Stimulated activated naive B cell treated with anti-CD40 and anti-IgM and Interleukin-4, amounts not matched to agents 10 μg/mL and 1 μg/mL and 100 μg/mL, for 72 hours (primary cell): Measurements from ENCODE around the gene UBE4A.
A peak's percentile ranks its signal among the peaks of the same experiment; 100 is the strongest.

Experiments
- ATAC-seq, 2 donors: fragments of 150-1000 bp; cut with Tn5 transposase; replicated peaks; 2 replicates each; pipeline ENCODE4 v1.10.0; 2021; ENCODE audit warnings: moderate library complexity in 1 of 2
- DNase-seq: peaks from one replicate; pipeline ENCODE4 v3.0.0; 2021
- H3K27ac Mint-ChIP-seq: one replicate; pipeline ENCODE4 v1.8.0; 2022; ENCODE audit warnings: mild to moderate bottlenecking, mixed read lengths
- H3K27me3 Mint-ChIP-seq, 2 donors: one replicate each; pipeline ENCODE4 v1.8.0; 2022; ENCODE audit warnings: mixed read lengths in 2 of 2
- H3K36me3 Mint-ChIP-seq, 2 donors: one replicate each; pipeline ENCODE4 v1.8.0; 2022; ENCODE audit warnings: mixed read lengths in 2 of 2, mild to moderate bottlenecking in 1 of 2
- H3K4me1 Mint-ChIP-seq, 2 donors: one replicate each; pipeline ENCODE4 v1.8.0; 2022; ENCODE audit warnings: mixed read lengths in 2 of 2, mild to moderate bottlenecking in 1 of 2
- H3K4me3 Mint-ChIP-seq, 2 donors: one replicate each; pipeline ENCODE4 v1.8.0; 2022; ENCODE audit warnings: mild to moderate bottlenecking in 2 of 2, mixed read lengths in 2 of 2, moderate library complexity in 1 of 2
- H3K9me3 Mint-ChIP-seq, 2 donors: one replicate each; pipeline ENCODE4 v1.8.0; 2022; ENCODE audit warnings: mixed read lengths in 2 of 2, mild to moderate bottlenecking in 1 of 2

The UBE4A gene

DNA sequence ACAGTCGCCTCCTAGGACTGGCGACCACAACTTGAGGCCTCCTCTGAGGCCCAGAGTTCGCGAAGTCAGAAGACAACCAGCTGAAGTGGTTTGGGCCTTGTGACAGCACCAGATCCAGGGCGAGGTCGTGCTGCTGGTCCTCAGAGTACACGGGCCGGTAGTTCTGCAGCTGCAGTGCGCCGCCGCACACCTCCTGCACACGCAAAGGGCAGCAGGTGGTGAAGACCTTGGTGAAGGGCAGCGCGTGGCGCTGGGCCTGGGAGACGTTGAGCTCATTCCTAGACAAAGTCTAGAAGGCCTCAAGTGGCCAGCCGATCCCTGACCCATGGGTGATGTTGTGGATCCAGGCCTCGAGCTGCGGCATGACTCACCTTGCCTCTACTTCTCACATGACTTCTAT, 36.7 kb upstream of the UBE4A start:
- Mint-ChIP-seq H3K9me3 (peaks cover 0 to 1% of the 10 kb centered on the region in 2 donors), H3K27ac (no peak overlapping the region), H3K4me1 (peaks cover 23 to 40% of the 10 kb centered on the region in 2 donors), H3K27me3 (peaks cover 1 to 4% of the 10 kb centered on the region in 2 donors), H3K36me3 (no peaks in the 10 kb centered on the region), H3K4me3 (no peak overlapping the region)
- ATAC-seq, result no peak
- no peak for DNase-seq

DNA sequence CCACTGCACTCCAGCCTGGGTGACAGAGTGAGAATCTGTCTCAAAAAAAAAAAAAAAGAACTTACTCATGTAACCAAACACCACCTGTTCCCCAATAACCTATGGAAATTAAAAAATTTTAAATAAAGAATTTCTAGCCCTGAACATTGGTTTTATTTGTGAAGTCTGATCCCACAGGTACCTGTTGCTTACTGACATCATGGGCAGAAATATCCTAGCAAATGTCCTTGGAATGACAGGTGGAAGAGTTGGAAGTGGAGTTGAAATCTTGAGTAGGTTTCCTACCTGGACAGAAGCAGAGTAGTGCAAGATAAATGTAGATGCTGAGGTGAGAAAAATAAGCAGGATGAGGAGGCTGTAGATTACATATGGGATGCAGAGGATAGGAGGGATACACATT, 34.1 kb upstream of the UBE4A start:
- no peak for ATAC-seq
- Mint-ChIP-seq H3K9me3 (no peaks in the 10 kb centered on the region), H3K27me3 (peaks cover 5 to 7% of the 10 kb centered on the region in 2 donors), H3K4me1 (peaks cover 10 to 25% of the 10 kb centered on the region in 2 donors), H3K4me3 (no peak overlapping the region), H3K36me3 (no peaks in the 10 kb centered on the region), H3K27ac (no peak overlapping the region)
- no peak for DNase-seq

DNA sequence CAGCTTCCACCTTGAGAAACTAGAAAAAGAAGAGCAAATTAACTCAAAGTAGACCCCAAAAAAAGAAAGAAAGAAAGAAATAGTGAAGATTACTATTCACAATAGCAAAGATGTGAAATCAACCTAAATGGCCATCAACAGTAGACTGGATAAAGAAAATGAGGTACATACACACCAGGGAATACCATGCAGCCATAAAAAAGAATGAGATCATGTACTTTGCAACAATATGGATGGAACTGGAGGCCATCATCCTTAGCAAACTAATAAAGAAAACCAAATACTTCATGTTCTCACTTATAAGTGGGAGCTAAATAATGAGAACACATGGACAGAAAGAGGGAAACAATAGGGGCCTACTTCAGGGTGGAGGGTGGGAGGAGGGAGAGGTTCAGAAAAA, 30.7 kb upstream of the UBE4A start:
- no peaks in the 10 kb centered on the region for H3K36me3 Mint-ChIP-seq
- no peak for ATAC-seq
- peaks cover 0 to 2% of the 10 kb centered on the region in 2 donors for H3K9me3 Mint-ChIP-seq
- no peak overlapping the region for H3K4me3 Mint-ChIP-seq
- no peak for DNase-seq
- no peak overlapping the region for H3K27ac Mint-ChIP-seq
- peaks cover 5 to 7% of the 10 kb centered on the region in 2 donors for H3K27me3 Mint-ChIP-seq
- no peaks in the 10 kb centered on the region for H3K4me1 Mint-ChIP-seq

DNA sequence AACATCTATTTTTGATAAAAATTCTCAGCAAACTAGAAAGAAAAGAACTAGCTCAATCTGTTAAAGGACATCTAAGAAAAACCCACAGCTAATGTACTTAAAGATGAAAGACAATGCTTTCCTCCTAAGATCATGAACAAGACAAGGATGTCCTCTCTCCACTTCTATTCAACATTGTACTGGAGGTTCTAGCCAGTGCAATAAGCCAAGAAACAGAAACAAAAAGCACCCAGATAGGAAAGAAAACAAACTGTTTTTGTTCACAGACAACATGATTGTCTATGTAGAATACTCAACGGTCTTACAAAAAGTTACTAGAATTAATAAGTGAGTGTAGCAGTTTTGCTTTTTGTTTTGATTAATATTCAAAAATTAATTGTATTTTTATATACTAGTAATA, 24.7 kb upstream of the UBE4A start:
- peaks cover 0 to 2% of the 10 kb centered on the region in 2 donors for H3K9me3 Mint-ChIP-seq
- DNase-seq, result no peak
- no peak overlapping the region for H3K4me3 Mint-ChIP-seq
- peaks cover 5 to 7% of the 10 kb centered on the region in 2 donors for H3K27me3 Mint-ChIP-seq
- H3K36me3 Mint-ChIP-seq, result no peaks in the 10 kb centered on the region
- H3K4me1 Mint-ChIP-seq, result peaks cover 8 to 9% of the 10 kb centered on the region in 2 donors
- no peak for ATAC-seq
- H3K27ac Mint-ChIP-seq, result no peak overlapping the region

DNA sequence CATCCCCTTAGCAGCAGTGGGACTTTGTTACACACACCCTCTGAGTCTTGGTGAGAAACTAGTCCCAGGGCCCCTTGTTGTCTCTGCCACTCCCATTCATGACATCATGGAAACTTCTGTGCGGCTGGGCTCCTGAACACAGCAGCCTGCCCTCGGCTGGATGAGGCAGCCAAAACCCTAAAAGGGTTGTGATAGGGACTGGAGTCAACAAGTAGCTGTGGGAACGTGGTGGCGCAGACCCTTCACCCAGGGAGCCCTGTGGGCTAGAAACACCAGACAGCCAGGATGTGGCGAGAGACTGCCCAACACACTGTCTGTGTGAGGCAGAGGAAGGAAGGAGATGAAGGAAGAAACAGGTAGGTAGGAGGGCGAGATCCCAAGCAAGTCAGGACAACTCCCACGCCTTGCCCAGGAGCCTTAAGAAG, 20.8 kb upstream of the UBE4A start:
- H3K4me1 Mint-ChIP-seq, result peaks cover 8 to 9% of the 10 kb centered on the region in 2 donors
- H3K9me3 Mint-ChIP-seq, result no peaks in the 10 kb centered on the region
- peak overlapping the region; percentile 81 for H3K27ac Mint-ChIP-seq
- peak overlapping the region in 1 of 2 donors; percentile 12 for H3K4me3 Mint-ChIP-seq
- ATAC-seq (peak; percentile 62 to 66), DNase-seq (no peak)
- no peaks in the 10 kb centered on the region for H3K36me3 Mint-ChIP-seq
- H3K27me3 Mint-ChIP-seq, result peaks cover 5 to 12% of the 10 kb centered on the region in 2 donors

DNA sequence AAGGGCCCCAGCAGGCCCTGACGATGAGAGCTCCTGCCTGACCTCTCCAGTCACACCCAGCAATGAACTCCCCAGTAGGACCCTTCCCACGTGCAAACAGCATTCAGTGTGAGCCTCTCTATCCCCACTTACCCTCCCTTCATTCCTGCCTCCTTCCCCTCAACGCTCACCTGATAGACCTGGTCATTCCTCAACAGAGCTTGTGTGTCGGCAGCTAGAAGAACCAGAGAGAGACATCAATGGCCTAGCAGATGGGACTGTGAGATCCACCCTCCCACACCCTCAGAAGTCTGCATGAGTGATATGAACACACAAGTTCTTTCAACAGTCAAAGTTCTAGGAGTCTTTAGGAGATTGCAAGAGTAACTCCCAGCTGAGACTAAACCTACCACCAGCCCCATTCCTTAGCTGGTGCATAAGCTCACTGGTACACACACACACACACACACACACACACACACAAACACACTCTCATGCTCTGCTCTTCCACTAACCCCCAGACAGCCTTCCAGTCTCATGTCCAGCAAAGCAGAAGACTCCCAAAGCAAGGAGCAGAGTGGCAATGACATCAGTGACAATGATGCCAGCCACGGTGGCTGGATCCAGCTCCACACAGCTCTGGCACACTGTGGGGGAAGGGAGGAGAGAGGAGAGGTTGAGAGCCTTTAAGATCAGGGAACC, 20.0 kb upstream of the UBE4A start:
- H3K9me3 Mint-ChIP-seq, result no peaks in the 10 kb centered on the region
- no peaks in the 10 kb centered on the region for H3K36me3 Mint-ChIP-seq
- H3K27ac Mint-ChIP-seq, result no peak overlapping the region
- DNase-seq, result no peak
- ATAC-seq, result no peak
- H3K4me1 Mint-ChIP-seq, result peaks cover 8 to 9% of the 10 kb centered on the region in 2 donors
- no peak overlapping the region for H3K4me3 Mint-ChIP-seq
- peaks cover 5 to 14% of the 10 kb centered on the region in 2 donors for H3K27me3 Mint-ChIP-seq

DNA sequence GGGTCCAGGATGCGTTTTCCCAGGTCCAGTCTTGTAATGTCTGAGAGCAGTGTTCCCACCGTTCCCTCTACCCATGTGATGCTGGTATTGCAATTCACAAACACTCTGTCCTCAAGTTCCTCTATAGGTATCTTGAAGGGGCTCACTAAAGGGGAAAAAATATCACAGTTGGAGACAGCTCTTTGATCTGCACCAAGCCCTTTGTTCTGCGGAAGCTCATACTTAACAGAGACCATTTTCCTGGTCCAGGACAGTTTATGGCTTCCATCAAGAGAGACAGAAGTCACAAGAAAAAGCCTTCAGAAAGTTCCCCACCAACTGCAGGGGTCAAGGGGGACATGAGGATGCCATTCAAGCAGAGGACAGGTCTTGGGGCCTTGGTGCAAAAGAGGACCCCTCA, 19.0 kb upstream of the UBE4A start:
- H3K4me3 Mint-ChIP-seq, result no peak overlapping the region
- no peaks in the 10 kb centered on the region for H3K9me3 Mint-ChIP-seq
- ATAC-seq (no peak), DNase-seq (no peak)
- H3K27ac Mint-ChIP-seq, result no peak overlapping the region
- H3K36me3 Mint-ChIP-seq, result no peaks in the 10 kb centered on the region
- H3K4me1 Mint-ChIP-seq, result peaks cover 8 to 9% of the 10 kb centered on the region in 2 donors
- peaks cover 14 to 24% of the 10 kb centered on the region in 2 donors for H3K27me3 Mint-ChIP-seq

DNA sequence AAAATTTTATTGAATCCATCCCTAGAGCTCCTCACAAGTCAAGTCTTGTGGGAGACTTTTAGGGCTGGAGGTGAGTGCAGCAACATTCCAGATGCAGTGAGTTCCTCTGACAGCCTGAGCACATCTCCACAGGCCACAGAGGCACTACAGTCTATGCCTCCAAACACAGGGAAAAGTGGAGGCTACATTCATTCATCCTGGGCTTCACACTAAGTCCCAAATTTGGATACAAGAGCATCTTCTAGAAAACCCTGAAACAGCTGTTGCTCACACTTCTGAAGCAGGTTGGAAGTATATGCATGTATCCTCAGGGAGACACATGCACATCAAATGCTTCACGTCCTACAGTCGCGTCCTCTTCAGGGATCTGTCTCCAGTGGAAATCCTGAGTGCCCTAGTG, 18.1 kb upstream of the UBE4A start:
- no peak overlapping the region for H3K4me3 Mint-ChIP-seq
- DNase-seq (no peak), ATAC-seq (no peak)
- H3K4me1 Mint-ChIP-seq, result peaks cover 8 to 9% of the 10 kb centered on the region in 2 donors
- no peaks in the 10 kb centered on the region for H3K9me3 Mint-ChIP-seq
- no peak overlapping the region for H3K27ac Mint-ChIP-seq
- peaks cover 17 to 28% of the 10 kb centered on the region in 2 donors for H3K27me3 Mint-ChIP-seq
- H3K36me3 Mint-ChIP-seq, result no peaks in the 10 kb centered on the region

DNA sequence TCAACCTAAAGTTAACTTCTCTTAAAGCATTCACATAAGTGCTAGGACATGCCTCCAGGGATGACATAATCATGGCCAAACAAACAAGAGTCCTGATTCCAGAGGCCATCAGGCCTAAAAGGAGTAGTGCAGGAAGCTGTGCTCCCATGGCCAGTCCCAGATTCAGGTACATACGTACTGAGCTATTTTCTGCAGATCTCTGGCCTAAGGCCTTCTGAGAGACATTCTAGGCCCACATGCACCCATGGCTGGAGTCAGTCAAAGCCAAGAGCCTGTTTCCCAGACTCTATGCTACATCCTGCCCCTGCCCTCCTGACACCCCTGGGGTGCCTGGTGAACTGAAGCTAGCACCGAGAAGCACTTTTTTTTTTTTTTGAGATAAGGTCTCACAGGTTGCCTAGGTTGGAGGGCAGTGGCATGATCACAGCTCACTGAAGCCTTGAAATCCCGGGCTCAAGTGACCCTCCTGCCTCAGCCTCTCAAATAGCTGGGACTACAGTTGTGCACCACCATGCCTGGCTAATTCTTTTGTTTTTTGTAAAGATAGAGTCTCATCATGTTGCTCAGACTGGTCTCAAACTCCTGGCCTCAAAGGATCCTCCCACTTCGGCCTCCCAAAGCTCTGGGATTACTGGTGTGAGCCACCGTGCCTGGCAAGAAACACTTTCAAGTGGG, 17.4 kb upstream of the UBE4A start:
- Mint-ChIP-seq H3K4me1 (peaks cover 8 to 9% of the 10 kb centered on the region in 2 donors), H3K27ac (no peak overlapping the region), H3K4me3 (no peak overlapping the region), H3K27me3 (peaks cover 15 to 26% of the 10 kb centered on the region in 2 donors), H3K36me3 (no peaks in the 10 kb centered on the region), H3K9me3 (no peaks in the 10 kb centered on the region)
- no peak for DNase-seq
- ATAC-seq, result no peak

DNA sequence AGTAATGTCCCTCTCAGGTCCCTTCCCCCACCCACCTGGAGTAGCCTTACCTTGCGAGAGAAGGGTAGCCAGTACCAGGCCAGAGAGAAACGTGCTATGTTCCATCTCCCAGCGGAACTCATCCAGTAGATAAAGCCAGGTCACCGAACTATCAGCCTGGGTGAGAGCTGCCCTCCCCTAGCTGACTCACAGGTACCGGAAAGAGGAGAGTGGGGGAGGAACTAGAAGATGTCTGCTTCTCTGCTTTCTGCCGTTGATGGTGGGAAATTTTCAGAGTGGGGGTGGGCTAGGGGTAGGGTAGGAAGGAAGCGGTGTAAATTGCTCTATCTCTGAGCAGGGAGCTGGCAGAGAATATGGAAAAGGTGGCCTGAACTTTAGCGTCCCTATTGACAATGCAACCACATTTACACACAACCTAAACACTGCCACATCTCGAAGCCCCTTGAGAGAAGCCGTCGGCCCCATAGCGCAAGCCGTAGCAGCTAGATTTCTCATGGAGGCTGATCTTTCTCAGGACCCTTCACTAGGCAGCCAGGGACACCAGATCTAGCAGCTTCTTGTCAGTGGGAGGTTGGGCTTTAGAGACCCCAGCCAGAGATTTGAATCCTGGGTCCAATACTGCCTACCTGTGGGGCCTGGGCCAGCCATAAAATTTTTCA, 16.8 kb upstream of the UBE4A start, which contains the start of gene CD3D:
TSS of gene CD3D (minus strand) at position 203 of the 659 bp plus-strand sequence. CDS start at position 105, 98 bp downstream.
- no peak for DNase-seq
- no peak for ATAC-seq
- H3K9me3 Mint-ChIP-seq, result no peaks in the 10 kb centered on the region
- peaks cover 18 to 28% of the 10 kb centered on the region in 2 donors for H3K27me3 Mint-ChIP-seq
- H3K36me3 Mint-ChIP-seq, result no peaks in the 10 kb centered on the region
- no peak within 1 kb of the TSS for H3K4me3 Mint-ChIP-seq
- no peak within 1 kb of the TSS for H3K27ac Mint-ChIP-seq
- H3K4me1 Mint-ChIP-seq, result peaks cover 8 to 9% of the 10 kb centered on the region in 2 donors

DNA sequence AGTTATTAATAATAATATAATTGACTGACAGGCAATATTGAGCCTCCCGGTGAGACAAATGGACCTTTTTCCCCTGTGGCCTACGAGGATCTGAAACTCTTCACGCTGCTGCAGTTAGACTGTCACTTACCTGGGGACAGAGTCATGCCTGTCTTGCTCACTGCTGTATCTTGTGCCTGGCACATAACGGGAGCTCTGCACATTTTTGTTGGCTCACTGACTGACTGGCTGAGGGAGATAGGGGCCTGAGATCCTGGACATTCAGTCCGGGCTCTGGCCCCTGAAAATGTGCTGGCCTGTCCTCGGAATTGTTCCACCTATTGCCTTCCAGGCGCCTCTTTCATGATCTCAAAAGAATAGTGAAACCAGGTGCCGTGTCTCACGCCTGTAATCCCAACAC, 16.2 kb upstream of the UBE4A start:
- no peak for DNase-seq
- peak; percentile 55 to 57 for ATAC-seq
- H3K36me3 Mint-ChIP-seq, result no peaks in the 10 kb centered on the region
- no peak overlapping the region for H3K27ac Mint-ChIP-seq
- H3K27me3 Mint-ChIP-seq, result peaks cover 23 to 28% of the 10 kb centered on the region in 2 donors
- H3K9me3 Mint-ChIP-seq, result no peaks in the 10 kb centered on the region
- H3K4me3 Mint-ChIP-seq, result no peak overlapping the region
- peaks cover 8% of the 10 kb centered on the region in 2 donors for H3K4me1 Mint-ChIP-seq

DNA sequence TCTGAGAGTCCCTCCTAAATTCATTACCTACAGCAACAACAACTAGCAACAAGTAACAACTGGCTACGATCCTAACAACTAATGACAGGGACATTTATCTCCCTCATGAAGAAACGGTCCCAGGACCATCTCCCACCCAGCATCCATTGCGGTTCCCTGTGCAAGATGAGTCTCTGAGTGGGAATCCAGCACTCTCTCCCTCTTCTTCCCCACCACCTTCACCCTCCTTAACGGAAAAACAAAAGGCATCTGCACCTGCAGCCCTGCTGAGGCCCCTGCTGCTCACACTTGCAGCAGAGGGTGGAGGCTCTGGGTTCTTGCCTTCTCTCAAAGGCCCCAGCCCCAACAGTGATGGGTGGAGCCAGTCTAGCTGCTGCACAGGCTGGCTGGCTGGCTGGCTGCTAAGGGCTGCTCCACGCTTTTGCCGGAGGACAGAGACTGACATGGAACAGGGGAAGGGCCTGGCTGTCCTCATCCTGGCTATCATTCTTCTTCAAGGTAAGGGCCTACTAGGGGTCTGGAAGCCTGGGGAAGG, 15.4 kb upstream of the UBE4A start, which contains the start of gene CD3G:
TSS of gene CD3G (plus strand) at position 364 of the 535 bp plus-strand sequence. CDS start at position 444, 80 bp downstream.
- Mint-ChIP-seq H3K27me3 (peaks cover 31 to 33% of the 10 kb centered on the region in 2 donors), H3K27ac (no peak within 1 kb of the TSS), H3K36me3 (no peaks in the 10 kb centered on the region), H3K9me3 (no peaks in the 10 kb centered on the region), H3K4me3 (no peak within 1 kb of the TSS), H3K4me1 (peaks cover 0 to 1% of the 10 kb centered on the region in 2 donors)
- no peak for ATAC-seq
- DNase-seq, result no peak

DNA sequence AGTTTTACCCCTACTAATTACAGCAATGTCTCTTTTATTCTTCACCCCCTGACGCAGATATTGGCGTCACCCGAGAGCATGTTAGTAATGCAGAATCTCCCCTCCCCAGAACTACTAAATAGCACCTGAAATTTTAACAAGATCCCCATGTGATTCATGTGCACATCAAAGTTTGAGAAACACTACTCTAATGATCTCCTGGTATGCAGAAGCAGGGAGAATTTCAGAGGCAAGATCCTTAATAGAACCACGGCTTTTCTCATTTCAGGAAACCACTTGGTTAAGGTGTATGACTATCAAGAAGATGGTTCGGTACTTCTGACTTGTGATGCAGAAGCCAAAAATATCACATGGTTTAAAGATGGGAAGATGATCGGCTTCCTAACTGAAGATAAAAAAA, 9.9 kb upstream of the UBE4A start:
- H3K9me3 Mint-ChIP-seq, result no peaks in the 10 kb centered on the region
- H3K27me3 Mint-ChIP-seq, result peaks cover 33 to 38% of the 10 kb centered on the region in 2 donors
- H3K4me3 Mint-ChIP-seq, result no peak overlapping the region
- no peak overlapping the region for H3K27ac Mint-ChIP-seq
- H3K36me3 Mint-ChIP-seq, result no peaks in the 10 kb centered on the region
- H3K4me1 Mint-ChIP-seq, result peaks cover 0 to 3% of the 10 kb centered on the region in 2 donors
- ATAC-seq (no peak), DNase-seq (no peak)

DNA sequence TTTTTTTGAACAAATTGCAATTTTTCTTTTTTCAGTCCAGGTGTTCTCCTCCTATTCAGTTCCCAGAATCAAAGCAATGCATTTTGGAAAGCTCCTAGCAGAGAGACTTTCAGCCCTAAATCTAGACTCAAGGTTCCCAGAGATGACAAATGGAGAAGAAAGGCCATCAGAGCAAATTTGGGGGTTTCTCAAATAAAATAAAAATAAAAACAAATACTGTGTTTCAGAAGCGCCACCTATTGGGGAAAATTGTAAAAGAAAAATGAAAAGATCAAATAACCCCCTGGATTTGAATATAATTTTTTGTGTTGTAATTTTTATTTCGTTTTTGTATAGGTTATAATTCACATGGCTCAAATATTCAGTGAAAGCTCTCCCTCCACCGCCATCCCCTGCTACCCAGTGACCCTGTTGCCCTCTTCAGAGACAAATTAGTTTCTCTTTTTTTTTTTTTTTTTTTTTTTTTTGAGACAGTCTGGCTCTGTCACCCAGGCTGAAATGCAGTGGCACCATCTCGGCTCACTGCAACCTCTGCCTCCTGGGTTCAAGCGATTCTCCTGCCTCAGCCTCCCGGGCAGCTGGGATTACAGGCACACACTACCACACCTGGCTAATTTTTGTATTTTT, 6.2 kb upstream of the UBE4A start:
- ATAC-seq (no peak), DNase-seq (no peak)
- H3K4me3 Mint-ChIP-seq, result no peak overlapping the region
- no peaks in the 10 kb centered on the region for H3K9me3 Mint-ChIP-seq
- peaks cover 11 to 20% of the 10 kb centered on the region in 2 donors for H3K27me3 Mint-ChIP-seq
- no peak overlapping the region for H3K27ac Mint-ChIP-seq
- peaks cover 0 to 3% of the 10 kb centered on the region in 2 donors for H3K4me1 Mint-ChIP-seq
- H3K36me3 Mint-ChIP-seq, result no peaks in the 10 kb centered on the region
